Endothelial cell (in vitro differentiated cells): ENCODE results near the gene RIBC2. TPM values are rescaled to one million over a fixed set of nuclear protein-coding genes. Genes with fewer than 3 reads are reported as not detected.

Experiments used
- DNase-seq: peaks from one replicate; pipeline ENCODE4 v3.0.0; 2021; ENCODE audit warnings: low spot score
- H3K27ac Mint-ChIP-seq: one replicate; pipeline ENCODE4 v1.8.0; 2021; ENCODE audit warnings: mixed read lengths, inconsistent platforms; ENCODE audit not compliant: unreplicated experiment
- H3K27me3 Mint-ChIP-seq: one replicate; pipeline ENCODE4 v1.8.0; 2021; ENCODE audit warnings: mild to moderate bottlenecking, moderate library complexity, mixed read lengths, inconsistent platforms; ENCODE audit not compliant: unreplicated experiment
- H3K36me3 Mint-ChIP-seq: one replicate; pipeline ENCODE4 v1.8.0; 2021; ENCODE audit warnings: mild to moderate bottlenecking, low read depth, mixed read lengths, inconsistent platforms; ENCODE audit not compliant: unreplicated experiment
- H3K4me1 Mint-ChIP-seq: one replicate; pipeline ENCODE4 v1.8.0; 2021; ENCODE audit warnings: mild to moderate bottlenecking, mixed read lengths, inconsistent platforms; ENCODE audit not compliant: unreplicated experiment
- H3K4me3 Mint-ChIP-seq: one replicate; pipeline ENCODE4 v1.8.0; 2021; ENCODE audit warnings: mild to moderate bottlenecking, mixed read lengths, inconsistent platforms; ENCODE audit not compliant: unreplicated experiment
- H3K9me3 Mint-ChIP-seq: one replicate; pipeline ENCODE4 v1.8.0; 2021; ENCODE audit warnings: mixed read lengths, inconsistent platforms; ENCODE audit not compliant: unreplicated experiment
- CTCF ChIP-seq: fragments of 200-600 bp; sonication (generic); IDR thresholded peaks from one replicate; pipeline ENCODE4 v1.5.0; 2021; ENCODE audit warnings: antibody characterized with exemption; ENCODE audit not compliant: unreplicated experiment
- total RNA-seq: library from RNA; stranded (reverse); fragmentation: NEBNext Ultra II Directional; extraction: Animal tissue kit (Norgen Biotek cat#: 25700); gene quantifications from one replicate; pipeline ENCODE4 v1.2.1, GENCODE V29; 2021; ENCODE audit not compliant: unreplicated experiment

RIBC2 gene
- total RNA-seq, 1 donor from 2014 or later: 0.54 TPM

GRCh38 chr22:45427114-45427513, 13.6 kb downstream of the RIBC2 start:
- Mint-ChIP-seq H3K27ac (no peak overlapping the region), H3K4me1 (no peaks in the 10 kb centered on the region), H3K4me3 (no peak overlapping the region), H3K9me3 (no peaks in the 10 kb centered on the region), H3K27me3 (peaks cover 14% of the 10 kb centered on the region), H3K36me3 (peaks cover 4% of the 10 kb centered on the region)
- no peak for DNase-seq
- TF ChIP-seq CTCF: no peak

DNA sequence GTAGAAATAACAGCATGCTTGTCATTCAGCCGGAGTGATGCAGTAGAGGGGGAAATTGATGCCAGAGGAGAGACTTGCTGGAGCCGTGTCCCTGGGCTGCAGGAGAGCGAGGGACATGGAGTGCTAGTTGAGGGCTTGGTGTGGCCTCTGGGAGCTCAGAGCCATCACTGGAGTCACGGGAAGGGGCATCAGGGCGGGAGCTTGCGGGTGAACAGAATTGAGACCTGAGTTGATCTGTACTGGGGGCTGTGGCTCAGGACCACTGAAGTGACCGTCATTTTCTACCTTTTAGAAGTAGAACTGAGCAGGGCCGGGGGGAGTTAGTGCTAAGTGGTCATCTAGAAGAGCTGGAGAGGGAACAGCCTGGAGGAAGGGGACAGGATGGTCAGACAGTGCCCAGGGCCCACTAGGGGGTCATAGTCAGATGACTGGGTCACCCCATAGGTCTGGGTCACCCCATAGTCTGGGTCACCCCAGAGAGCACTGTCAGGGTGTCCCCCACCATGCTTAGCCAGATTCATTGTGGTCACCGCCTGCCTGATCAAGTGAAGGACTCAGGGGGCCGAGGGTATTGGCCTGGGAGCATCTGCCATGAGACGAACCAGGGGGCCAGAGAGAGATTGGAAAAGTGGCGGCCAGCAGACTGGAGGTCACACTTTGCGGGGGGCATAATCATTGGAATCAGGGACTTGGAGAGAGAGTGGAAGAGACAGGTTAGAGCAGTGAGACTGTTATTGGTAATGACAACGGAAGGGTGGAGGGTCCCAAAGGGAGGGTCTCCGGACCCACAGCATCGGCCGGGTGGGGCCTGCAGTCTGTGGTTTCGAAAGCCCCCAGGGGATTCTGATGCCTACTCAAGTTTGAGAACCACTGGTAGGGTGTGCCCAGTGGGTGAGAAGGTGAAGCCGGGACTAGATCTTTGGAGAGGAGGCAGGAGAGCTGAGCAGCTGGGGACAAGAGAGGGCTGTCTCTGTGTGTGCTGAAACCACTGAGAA, 15.2 kb downstream of the RIBC2 start:
- TF ChIP-seq CTCF: no peak
- no peak for DNase-seq
- Mint-ChIP-seq H3K36me3 (peaks cover 4% of the 10 kb centered on the region), H3K27ac (no peak overlapping the region), H3K4me1 (no peaks in the 10 kb centered on the region), H3K27me3 (peaks cover 14% of the 10 kb centered on the region), H3K4me3 (peak overlapping the region; percentile 26), H3K9me3 (no peaks in the 10 kb centered on the region)

- Mint-ChIP-seq H3K9me3 (no peaks in the 10 kb centered on the region), H3K4me1 (no peaks in the 10 kb centered on the region), H3K36me3 (peaks cover 4% of the 10 kb centered on the region), H3K27me3 (peaks cover 12% of the 10 kb centered on the region), H3K27ac (no peak overlapping the region), H3K4me3 (peak overlapping the region; percentile 26)
- TF ChIP-seq CTCF: no peak
- no peak for DNase-seq
Observed at GRCh38 chr22:45429424-45429823, 15.9 kb downstream of the RIBC2 start.

GRCh38 chr22:45429981-45430775, 16.7 kb downstream of the RIBC2 start:
- DNase-seq: no peak
- Mint-ChIP-seq H3K27ac (no peak overlapping the region), H3K27me3 (peaks cover 12% of the 10 kb centered on the region), H3K4me3 (no peak overlapping the region), H3K9me3 (no peaks in the 10 kb centered on the region), H3K36me3 (peaks cover 4% of the 10 kb centered on the region), H3K4me1 (peaks cover 3% of the 10 kb centered on the region)
- no peak for TF ChIP-seq CTCF

DNA sequence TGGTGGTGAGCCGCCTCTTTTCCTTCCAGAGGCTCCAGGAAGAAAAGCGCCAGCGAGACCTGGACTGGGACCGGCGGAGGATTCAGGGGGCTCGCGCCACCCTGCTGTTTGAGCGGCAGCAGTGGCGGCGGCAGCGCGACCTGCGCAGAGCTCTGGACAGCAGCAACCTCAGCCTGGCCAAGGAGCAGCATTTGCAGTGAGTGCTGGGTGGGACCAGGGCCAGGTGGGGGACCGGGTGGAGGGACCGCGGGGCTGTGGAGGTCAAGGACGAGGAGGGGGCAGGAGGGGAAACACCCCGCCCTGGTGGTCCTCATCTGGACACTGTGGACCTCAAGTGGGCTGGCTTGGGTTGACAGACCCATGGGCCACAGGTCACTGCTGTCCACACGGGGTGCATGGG, 17.4 kb downstream of the RIBC2 start:
- TF ChIP-seq CTCF: no peak
- Mint-ChIP-seq H3K27ac (no peak overlapping the region), H3K4me3 (no peak overlapping the region), H3K9me3 (no peaks in the 10 kb centered on the region), H3K27me3 (peaks cover 12% of the 10 kb centered on the region), H3K36me3 (peaks cover 4% of the 10 kb centered on the region), H3K4me1 (peaks cover 9% of the 10 kb centered on the region)
- DNase-seq: no peak
